ENCODE data around the gene TFPI. TPM values are rescaled to one million over a fixed set of nuclear protein-coding genes. Genes with fewer than 3 reads are reported as not detected.

TFPI gene
- total RNA-seq, 2 donors from 2014 or later = 33.0 to 34.3 TPM

DNA sequence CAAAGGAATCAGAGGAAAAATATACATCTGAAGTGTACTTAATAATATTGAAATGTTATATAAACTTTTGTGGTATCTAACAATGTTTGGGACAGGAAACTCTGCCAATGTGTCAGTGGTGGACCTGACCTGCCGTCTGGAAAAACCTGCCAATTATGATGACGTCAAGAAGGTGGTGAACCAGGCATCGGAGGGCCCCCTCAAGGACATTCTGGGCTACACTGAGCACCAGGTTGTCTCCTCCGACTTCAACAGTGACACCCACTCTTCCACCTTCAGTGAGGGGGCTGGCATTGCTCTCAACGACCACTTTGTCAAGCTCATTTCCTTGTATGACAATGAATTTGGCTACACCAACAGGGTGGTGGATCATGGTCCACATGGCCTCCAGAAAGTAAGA, 138.8 kb downstream of the TFPI start:
- H3K9me3 ChIP-seq (ENCODE audit: control insufficient read depth, low read length) = no peaks in the 10 kb centered on the region
- no peaks in the 10 kb centered on the region for H3K4me1 ChIP-seq (ENCODE audit: control insufficient read depth, insufficient read depth, low read length)
- no peak overlapping the region for H3K27ac ChIP-seq (ENCODE audit: low read depth, low read length)
- Mint-ChIP-seq H3K27me3 (ENCODE audit: insufficient read depth) (no peaks in the 10 kb centered on the region), H3K4me1 (no peaks in the 10 kb centered on the region), H3K36me3 (ENCODE audit: low read depth) (peaks cover 4% of the 10 kb centered on the region), H3K27ac (no peak overlapping the region), H3K9me3 (peaks cover 6% of the 10 kb centered on the region), H3K4me3 (no peak overlapping the region)
- no peaks in the 10 kb centered on the region for H3K36me3 ChIP-seq (ENCODE audit: control insufficient read depth, insufficient read depth, low read length)
- TF ChIP-seq, protein P1, sequence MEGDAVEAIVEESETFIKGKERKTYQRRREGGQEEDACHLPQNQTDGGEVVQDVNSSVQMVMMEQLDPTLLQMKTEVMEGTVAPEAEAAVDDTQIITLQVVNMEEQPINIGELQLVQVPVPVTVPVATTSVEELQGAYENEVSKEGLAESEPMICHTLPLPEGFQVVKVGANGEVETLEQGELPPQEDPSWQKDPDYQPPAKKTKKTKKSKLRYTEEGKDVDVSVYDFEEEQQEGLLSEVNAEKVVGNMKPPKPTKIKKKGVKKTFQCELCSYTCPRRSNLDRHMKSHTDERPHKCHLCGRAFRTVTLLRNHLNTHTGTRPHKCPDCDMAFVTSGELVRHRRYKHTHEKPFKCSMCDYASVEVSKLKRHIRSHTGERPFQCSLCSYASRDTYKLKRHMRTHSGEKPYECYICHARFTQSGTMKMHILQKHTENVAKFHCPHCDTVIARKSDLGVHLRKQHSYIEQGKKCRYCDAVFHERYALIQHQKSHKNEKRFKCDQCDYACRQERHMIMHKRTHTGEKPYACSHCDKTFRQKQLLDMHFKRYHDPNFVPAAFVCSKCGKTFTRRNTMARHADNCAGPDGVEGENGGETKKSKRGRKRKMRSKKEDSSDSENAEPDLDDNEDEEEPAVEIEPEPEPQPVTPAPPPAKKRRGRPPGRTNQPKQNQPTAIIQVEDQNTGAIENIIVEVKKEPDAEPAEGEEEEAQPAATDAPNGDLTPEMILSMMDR (conservative IDR thresholded peaks at IDR 0.05) = no peak
- WGBS, 2 experiments (ENCODE audit: insufficient coverage in 1 of 2, insufficient read length in 1 of 2) = 94 to 95% methylated on average over 4 to 5 of the region's 5 CpGs
- no peak overlapping the region for H3K9ac ChIP-seq (ENCODE audit: extremely low read depth, low read length, poor library complexity, severe bottlenecking)
- H3K4me3 ChIP-seq (ENCODE audit: low read length) = no peak overlapping the region
- H3K27me3 ChIP-seq (ENCODE audit: control insufficient read depth, insufficient read depth, low read length, poor library complexity, severe bottlenecking) = no peaks in the 10 kb centered on the region
- DNase-seq = no peak

Other genes with a start within 250 kb of the TFPI start
- gene CALCRL, start 106.2 kb downstream of the TFPI start, total RNA-seq = under 1 TPM; 0.22 to 0.79 TPM